HG03469 (cell line): ENCODE results near the gene ITPR2.
"Not testable (repeated sequence)": the region's sequence is repeated elsewhere in the genome, so short reads cannot be mapped to it uniquely, and the experiment has no call there.

ENCODE experiments used
- ATAC-seq: cut with Tn5 transposase; IDR thresholded peaks from one replicate; pipeline ENCODE4 v1.9.1; 2021; ENCODE audit warnings: mild to moderate bottlenecking, moderate library complexity, moderate number of reproducible peaks; ENCODE audit not compliant: unreplicated experiment

Gene ITPR2

GRCh38 chr12:26767116-26767515, 65.9 kb downstream of the ITPR2 start:
- ATAC-seq = no peak

GRCh38 chr12:26762186-26762585, 70.8 kb downstream of the ITPR2 start:
- ATAC-seq = no peak

DNA sequence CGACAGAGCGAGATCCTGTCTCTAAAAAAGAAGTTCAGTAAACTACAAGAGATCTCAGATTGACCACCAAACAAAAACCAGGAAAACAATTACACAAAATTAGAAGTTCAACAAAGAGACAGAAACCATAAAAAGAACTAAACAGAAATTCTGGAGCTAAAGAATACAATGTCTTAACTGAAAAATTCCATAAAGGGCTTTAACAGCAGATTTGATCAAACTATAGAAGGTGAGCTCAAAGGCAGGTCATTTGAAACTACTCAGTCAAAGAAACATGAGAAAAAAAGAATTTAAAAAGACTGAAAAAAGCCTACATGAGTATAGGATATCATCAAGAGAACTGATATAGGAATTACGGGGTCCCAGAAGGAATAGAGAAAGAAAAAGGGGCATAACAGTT, 71.2 kb downstream of the ITPR2 start:
- no peak for ATAC-seq

DNA sequence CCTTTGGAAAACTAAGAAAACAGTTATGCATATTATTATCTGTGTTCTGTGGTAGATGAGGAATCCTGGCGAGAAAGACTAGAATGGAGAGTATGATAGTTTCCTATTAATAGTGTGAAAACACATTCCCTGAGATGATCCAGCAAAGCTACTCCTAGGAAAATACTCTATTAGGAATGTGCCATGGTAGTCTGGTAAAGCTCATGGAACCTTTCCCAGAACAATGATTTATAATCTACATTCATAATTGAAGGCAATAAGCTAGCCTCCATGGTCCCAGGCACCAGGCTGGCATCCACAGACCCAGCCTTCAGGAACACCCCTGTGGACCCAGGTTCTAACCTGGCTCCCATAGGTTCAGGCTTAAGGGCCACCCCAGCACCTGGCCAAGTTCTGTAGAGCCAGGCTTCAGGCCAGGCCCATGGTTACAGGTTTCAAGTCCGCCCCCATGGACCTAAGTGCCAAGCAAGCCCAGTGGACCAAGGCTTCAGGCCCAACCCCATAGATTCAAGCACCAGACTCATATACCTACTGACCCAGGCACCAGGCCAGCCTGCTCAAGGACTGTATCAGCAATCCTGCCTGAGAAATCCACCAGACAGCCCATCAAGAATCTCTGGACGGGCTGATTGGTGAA, 72.2 kb downstream of the ITPR2 start:
- ATAC-seq = no peak

DNA sequence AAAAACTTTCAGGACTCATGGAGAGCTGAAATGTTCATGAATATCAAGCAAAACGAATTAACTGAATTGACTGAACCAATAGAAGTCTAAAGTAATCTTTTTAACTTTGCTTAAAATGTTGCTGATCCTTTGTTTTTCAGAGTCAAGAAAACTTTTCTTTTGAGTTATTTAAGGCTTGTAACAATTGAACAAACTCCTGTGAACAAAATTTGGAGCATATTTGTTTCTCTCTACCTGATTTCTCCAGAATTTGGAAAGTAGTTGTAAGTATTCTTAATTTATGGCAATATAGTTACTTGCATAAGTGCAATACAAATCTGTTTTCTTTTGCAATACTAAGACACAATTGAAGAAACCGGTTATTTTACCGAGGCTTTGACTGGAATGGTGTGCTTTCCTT, 77.6 kb downstream of the ITPR2 start:
- not testable (repeated sequence) for ATAC-seq

- no peak for ATAC-seq
These were observed 78.8 kb downstream of the ITPR2 start for GRCh38 chr12:26754148-26754547.

- no peak for ATAC-seq
These were observed 81.8 kb downstream of the ITPR2 start for GRCh38 chr12:26751179-26751578.

- no peak for ATAC-seq
These were observed 82.3 kb downstream of the ITPR2 start for GRCh38 chr12:26750531-26751175.

- ATAC-seq = peak; percentile 69
These were observed 83.2 kb downstream of the ITPR2 start for GRCh38 chr12:26749781-26750180.

DNA sequence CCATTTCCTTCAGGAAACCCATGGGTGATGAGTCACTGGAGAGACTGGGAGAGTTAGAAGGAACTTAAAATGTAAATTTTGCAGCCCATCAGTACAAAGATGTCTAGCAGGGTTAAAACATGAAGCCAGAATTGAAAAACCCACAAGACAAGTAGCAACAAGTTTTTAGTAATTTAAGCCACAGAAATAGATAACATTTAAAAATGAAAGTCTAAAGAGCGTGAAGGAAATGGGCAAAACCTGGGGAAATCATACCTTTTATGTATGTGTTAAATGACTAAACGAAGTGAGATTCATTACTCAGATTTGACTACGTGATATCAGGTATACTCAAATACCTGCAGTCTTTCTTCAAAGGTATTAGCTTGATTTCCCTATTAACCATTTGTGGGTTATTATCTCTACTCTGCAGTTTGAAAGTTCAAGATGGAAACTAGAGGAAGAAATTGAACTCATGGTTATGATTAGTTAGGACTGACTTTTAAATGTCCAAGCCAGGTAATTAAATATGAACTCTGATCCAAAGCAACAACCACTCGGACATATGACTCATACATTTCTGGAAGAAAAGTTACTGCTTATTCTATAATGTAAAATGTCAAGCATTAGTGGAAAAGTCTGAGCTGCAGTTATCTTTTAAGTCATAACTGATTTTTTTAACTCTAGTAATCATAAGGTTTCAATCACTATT, 84.1 kb downstream of the ITPR2 start:
- peak; percentile 34 for ATAC-seq

- ATAC-seq = peak; percentile 2
These were observed 84.6 kb downstream of the ITPR2 start for GRCh38 chr12:26748412-26748740.

GRCh38 chr12:26746121-26746714, 86.8 kb downstream of the ITPR2 start:
- no peak for ATAC-seq

DNA sequence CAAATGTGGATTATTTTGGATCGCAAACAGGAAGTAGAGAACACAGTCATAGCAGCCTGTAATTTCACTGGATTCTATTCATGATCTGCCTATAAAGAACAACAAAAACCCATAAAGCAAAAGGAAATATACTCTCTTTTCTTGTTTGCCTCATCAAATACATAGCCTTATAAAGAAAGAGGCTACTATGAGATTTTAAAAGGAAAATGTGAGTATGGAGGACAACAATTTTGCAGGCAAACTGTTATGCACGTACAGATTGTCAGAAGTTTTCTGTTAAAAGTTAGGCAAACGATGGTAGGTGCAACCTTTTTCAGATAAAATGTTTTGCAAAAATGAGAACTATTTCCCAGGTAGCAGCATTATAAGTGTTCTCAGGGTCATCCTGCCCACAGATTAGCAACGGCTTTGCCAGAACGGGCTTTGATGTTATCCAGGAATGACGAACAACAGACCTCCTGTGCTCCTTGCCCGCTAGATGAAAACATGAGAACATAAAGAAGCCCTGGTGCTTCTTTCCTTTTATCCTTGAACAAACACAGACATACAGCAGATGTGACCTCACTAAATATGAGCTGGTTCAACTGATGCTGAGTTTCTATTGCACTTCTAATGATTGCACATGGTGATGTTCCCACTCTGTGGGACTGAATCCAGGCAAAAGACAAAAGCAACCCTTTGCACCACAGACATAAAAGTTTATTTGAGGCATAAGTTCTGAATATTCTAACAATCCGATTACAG, 88.1 kb downstream of the ITPR2 start:
- ATAC-seq = no peak

- no peak for ATAC-seq
These were observed 88.9 kb downstream of the ITPR2 start for GRCh38 chr12:26744042-26744626.

DNA sequence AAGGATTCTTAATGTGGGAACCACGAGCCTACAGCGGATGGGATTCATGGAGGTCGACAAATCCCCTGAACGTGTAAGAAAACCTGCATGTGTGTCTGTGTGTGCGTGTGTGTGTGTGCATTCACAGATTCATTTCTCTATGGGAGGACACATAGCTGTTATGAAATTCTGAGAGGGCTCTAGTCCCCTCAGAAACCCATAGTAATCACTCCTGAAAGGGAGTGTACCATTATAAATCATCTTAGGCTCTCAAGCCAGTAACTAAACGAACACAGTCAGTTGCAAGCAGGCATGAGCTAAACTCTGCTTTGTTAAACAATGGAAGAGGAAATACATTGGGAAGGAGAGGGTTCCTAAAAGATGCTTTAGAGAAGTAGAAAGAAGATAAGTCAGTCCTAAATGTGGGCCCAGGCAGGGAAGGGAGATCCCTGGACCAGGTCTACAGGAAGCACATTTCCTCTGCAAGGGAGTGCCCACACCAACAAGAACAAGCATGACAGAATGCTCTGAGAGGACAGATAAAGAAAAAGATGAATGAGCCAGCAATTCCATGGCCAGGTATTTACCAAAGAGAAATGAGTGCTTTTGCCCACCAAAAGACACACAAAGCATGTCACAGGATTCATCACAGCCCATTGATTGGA, 91.3 kb downstream of the ITPR2 start:
- ATAC-seq = no peak

DNA sequence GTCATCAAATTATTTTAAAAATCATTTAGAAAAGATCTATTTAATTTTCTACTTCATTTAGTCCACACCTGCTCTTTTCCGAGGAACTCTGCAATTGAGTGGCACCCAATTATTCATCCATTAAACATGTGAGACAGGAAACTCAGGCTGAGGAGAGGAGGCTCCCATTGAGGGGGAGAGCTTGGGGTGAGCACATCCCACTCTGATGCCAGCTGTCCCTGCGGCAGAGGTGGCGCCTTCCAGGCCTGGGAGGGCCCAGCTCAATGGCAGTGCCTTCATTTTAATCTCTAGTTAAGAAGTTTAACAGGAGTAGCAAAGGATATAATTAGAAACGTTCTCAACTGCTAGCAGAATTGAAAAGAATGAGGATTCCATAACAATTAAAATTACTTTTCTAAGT, 92.0 kb downstream of the ITPR2 start:
- no peak for ATAC-seq

- no peak for ATAC-seq
These were observed 92.6 kb downstream of the ITPR2 start for GRCh38 chr12:26740348-26740747.

DNA sequence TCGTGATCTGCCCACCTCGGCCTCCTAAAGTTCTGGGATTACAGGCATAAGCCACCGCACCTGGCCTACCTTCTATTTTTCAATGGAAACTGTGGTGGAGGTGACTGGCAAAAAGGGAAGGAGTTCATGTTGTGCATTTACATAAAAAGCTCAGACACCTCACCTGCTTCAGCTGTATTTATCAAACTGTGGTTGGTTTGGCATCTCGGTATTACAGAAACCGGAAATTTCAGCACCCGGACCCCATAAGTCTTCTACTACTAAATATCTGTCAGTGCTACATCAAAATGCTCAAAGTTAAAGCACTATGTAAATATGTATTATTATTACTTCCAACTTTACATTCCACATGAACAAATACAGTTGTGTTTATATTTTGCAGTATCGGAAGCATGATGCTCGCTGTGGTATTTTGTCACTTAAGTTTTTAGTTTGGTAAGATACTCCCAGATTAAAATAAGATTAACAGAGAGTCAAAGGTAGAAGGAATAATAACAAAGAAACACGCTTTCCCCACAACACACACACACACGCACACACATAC, 95.4 kb downstream of the ITPR2 start:
- ATAC-seq = no peak

GRCh38 chr12:26736563-26737486, 96.2 kb downstream of the ITPR2 start:
- no peak for ATAC-seq
